Measurements from ENCODE around the gene PEX16. TPM values are rescaled to one million over a fixed set of nuclear protein-coding genes. Genes with fewer than 3 reads are reported as not detected.

PEX16 gene
- polyA plus RNA-seq, 3 donors from 2014 or later, result 51.0 to 69.9 (median 51.2) TPM

- DNase-seq, result no peak
- Mint-ChIP-seq H3K4me3 (no peak overlapping the region), H3K27me3 (ENCODE audit: low read depth in 3 of 3) (peaks cover 0 to 2% (median 2%) of the 10 kb centered on the region in 3 donors), H3K36me3 (peaks cover 33 to 57% (median 38%) of the 10 kb centered on the region in 3 donors), H3K9me3 (no peaks in the 10 kb centered on the region), H3K27ac (no peak overlapping the region), H3K4me1 (peaks cover 0 to 7% of the 10 kb centered on the region in 2 donors)
These were observed 57.3 kb downstream of the PEX16 start for GRCh38 chr11:45860348-45860747.

Other genes with a start within 250 kb of the PEX16 start
- gene SLC35C1, start 112.7 kb downstream of the PEX16 start, polyA plus RNA-seq, result 10 to 100 TPM in 1 of 3 donors, 1 to 10 TPM in 2; 6.4 to 11.9 (median 7.6) TPM
- 10 to 100 TPM; 16.5 to 32.7 (median 20.8) TPM for gene CRY2, start 70.4 kb downstream of the PEX16 start, polyA plus RNA-seq
- gene MAPK8IP1, start 32.2 kb downstream of the PEX16 start, polyA plus RNA-seq, result under 1 TPM in 2 of 3 donors, not detected in 1; 0.08 to 0.09 TPM
- gene FREY1, start 10.6 kb downstream of the PEX16 start, polyA plus RNA-seq, result not detected
- gene LARGE2, start 4.8 kb upstream of the PEX16 start, polyA plus RNA-seq, result under 1 TPM in 1 of 3 donors, not detected in 2; 0.96 TPM
- gene PHF21A, start 203.6 kb upstream of the PEX16 start, polyA plus RNA-seq, result 10 to 100 TPM in 1 of 3 donors, 1 to 10 TPM in 2; 4.4 to 21.3 (median 5.8) TPM

Data from immature natural killer cell (primary cell).